ENCODE data around the gene POU2F2.
A peak's percentile ranks its signal among the peaks of the same experiment; 100 is the strongest.

POU2F2 gene

DNA sequence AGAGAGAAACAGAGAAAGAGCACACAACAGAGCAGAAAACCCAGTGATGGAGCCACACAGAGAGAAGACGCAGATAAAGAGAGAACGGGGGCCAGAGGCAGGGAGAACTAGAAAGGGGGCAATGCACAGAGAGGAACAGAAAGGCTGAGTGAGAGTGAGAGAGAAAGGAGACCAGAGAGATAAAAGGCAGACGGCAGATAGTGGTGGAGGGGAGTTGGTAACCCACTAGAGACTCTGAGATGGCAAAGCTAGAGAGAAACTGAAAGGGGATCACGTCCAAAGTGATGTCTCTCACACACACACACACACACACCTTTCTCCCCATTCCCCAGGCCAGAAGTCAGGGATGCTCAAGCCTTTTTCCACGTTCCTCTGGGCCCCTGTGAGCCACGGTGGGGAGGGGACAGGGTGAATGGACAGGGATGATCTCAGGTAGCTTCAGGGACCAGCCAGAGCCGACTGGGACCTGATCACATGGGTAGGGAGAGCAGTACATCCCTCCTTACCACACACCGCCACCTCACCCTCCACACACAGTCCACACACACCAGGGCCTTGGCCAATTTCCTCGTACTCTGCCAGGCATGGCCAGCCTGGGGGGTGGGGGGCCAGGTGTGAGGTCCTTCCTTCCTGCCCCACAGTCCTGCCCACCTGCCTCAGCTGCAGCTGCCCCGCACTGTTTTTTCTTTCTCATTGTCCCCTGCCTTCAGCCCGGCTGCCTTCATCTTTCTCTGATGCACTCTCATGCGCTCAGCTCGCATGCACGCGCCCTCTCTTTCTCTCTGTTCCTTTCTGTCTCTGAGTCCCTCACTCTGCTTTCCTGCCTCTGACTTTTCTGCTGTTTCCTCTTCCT, 22.5 kb upstream of the POU2F2 start:
- DNase-seq = no peak

DNA sequence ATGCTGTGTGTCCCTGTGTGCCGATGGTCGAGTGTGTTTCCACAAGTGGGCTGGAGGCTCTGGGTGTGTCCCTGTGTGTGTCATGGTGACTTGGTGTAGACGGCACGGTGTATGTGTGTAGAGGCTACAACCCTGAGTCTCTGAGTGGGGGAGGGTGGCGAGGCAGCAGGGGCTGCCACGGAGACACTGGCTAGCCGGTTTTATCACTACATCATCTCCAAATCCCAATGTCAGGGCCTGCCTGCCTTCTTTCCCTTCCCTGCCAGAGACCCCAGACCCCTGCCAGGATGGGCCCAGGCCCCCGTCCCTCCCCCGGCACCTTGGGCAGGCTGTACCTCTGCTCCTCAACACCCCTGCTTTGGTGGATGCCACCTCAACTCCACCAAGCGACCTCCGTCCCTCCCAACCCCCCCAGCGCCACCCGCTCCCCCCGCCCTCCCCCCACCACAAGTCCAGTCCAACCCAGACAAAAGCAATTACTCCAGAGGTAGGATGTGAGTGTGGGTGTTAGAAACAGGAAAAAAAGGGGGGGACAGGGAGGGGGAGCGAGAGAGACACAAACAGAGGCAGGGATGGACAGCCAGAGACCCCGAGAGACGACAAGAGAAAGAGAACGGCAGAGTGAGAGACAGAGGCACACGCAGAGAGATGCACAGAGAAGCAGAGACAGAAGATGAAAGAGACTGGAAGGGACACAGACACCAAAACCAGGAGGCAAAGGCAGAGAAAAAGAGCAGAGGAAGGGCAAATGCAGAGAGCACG, 21.6 kb upstream of the POU2F2 start:
- no peak for DNase-seq

DNA sequence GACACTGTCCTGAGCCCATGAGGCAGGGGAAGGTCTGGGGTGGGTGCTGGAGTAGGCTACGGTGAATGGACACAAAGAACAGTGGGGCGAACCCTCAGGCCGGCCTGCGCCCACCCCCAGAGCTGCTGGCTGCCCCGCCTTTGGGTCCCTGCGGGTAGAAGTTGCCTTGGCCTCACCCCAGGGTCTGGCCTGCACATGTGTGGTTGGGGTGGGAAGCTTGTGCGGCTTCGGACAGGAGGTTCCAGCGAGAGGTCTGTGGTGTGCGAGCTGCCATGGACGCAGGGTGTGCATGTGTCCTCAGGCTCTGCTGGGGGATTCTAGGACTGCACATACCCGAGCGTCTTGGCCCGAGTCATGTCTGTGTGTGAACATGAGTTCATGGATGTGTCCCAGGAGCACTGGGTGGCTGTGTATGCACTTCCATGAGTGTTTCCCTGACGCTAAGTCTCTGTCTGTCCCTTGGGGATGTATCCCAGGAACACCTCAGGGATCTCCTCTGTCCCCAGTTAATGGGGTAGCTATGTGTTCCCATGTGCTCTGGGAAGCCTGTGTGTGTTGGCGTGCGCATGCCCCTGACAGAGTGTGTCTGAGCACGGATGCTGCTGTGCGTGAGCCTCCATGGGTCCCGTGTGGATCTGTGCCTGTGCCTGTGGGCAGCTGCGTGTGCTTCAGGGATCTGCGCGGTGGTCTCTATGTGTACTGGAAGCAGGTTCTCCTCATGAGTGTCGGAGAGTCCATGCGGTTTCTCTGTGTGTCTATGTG, 20.8 kb upstream of the POU2F2 start:
- no peak for DNase-seq

DNA sequence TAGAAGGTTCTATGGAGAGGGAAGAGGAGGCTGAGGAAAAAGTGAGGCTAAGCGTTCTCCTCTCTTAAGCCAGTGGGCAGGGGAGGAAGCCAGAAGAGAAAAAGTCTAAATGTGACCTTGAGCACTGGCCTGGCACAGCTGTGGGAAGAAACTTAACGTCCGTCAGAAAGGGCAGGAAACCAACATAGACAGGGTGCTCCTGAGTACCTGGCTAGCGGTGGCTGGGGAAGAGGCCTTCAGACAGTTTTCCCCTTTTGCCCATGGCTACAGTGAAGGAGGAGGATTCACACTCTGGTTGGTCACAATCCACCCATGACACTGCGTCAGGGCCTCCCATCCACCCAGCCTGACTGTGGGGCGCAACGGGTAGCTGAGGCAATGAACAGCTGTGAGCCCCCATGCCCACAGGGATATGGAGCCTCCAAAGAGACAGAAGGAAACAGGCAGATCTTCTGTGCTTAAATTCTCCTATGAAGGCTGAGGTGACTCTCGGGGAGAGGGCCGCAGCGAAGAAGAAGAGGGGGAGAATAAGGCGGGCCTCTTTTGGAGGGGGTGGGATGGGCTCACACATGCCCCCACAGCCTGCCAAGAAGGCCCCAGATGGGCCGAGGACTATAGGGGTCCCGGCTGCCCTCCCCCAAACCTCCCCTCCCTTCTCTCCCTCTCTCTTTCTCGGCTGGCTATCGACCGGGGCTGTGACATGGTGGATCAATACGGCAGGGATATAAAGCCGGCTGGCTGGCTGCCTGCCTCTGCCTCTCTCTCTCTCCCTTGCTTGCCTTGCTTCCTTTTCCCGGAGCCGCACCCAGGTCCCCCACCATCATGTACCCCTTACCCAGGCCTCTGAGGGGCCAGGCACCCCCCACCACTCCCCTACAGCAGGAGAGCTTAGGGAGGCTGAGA, 19.8 kb upstream of the POU2F2 start:
- no peak for DNase-seq

DNA sequence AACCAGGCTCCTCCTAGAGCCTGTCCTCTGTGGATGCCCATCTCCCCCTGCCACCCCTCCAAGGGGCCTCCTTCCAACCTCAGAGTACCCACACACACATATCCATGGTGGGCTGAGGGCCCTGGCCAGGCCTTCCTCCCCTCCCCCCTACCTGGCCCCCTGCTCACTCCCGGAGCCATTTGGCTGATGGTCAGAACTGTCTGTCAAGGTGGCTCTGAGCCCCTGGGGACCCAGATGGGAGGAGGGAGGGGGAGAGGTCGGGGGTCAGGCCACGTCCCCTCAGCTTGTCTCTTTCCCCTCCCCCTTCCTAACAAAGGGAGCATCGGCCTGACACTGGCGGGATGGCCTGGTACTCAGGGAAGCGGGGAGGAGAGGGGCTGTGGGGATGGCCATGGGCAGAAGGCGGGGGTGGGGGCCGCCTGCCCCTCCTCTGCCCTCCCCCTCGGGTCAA, 18.7 kb upstream of the POU2F2 start:
- DNase-seq = no peak

DNA sequence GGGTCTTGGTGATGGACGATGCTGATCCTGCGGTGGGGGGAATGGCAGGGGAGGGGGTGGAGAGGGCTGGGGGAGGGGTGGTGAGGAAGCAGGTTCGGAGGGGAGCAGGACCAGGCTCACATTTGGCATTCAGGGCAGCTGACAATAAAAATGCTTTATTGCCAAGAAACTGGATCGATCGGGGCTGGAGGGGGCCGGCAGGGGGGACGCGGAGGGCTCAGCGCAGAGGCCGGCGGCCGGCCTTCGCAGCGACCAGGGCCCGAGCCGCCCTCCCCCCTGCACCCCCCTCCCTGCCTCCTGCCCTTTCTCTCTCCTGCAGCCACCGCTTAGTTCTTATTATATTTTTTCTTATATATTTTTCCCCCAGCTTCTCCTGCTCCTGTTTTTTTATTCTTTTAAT, 18.1 kb upstream of the POU2F2 start:
- no peak for DNase-seq

DNA sequence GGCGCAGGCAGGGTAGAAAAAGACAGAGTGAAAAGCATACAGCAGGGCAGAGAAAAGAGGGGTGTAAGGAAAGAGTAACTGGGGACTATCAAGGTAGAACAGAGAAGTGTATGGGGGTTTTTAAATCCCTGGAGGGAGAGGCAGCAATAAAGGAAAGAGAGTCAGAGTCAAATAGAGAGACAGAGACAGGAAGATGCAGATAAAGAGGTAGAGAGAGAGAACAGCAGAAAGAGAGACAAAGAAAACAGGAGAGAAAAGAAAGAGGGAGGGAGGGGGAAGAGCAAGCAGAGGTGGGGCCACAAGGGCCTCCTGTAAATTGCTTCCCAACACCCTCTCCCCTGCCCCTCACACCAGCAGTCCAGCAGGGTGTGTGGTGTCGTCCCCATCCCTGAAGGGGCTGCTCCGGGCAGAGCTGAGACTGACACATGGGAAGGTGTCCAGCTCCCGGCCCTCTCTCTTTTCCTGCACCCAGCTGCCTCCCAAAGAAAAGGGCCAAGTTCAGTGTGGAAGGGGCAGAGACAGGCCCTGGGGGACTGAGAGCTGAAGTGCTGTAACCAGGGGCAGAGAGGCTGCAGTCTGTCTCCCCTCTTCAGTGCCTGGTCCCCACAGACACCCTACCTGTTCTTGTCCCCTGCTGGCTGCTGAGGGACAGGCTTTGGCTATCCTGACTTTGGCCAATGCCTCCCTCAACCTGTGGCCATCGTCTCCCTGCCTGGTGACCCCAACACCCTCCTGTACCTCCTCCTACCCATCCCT, 17.4 kb upstream of the POU2F2 start:
- no peak for DNase-seq

DNA sequence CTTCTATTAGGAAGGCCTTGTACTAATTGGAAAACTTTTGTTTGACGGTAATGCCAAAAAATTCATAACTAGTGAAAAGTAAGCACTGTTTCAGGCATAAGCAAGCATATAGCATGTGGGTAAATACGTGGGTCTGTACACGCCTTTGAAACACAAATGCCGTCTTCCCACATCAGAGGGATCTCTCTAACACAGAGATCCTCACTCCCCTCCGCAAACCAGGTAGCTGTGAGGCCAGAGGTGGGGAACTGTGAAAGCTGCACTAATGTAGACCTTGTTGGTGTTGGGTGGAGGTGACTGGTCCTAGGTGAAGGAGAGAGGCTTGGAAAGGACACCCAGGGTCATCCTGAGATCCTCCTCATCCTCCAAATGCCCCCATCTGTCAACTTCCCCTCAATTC, 16.0 kb upstream of the POU2F2 start:
- DNase-seq = no peak

DNA sequence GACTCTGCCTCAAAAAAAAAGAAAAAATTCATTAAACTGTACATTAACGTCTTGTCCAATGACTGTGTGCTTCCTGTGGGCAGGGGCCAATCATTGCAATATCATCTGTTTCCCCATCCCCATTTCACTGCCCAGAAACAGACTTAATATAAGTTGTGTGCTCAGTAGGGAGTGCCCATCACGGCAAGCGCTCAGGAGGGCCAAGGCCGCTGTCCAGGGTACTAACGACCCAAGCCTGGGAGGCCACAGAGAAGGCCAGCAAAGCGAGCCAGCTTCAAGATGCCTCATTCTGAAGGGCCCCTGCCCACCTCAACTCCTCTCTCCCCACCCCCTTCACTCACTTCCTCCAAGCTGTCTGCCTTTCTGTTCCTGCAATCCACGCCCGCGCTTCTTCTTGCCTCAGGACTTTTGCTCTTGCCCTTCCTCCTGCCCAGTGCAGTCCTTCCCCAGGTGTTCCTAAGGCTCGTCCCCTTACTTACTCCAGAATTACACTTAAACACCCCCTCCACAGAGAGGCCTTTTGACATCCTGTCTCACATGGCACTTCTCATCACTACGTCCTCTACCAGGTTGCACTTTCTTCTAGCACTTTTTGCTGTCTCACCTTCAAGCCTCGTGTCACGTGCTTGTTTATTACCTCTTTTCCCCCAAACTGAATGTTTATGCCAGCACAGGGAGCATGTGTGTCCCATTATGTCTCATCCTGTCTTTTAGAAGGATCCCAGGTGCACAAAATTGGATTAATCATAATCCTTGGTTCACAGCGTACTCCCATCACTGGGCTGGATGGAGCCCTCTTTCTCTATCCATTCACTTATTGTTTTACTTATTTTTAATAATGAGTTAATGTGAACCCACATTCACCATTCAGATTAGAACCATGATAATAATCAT, 11.3 kb upstream of the POU2F2 start:
- no peak for DNase-seq

DNA sequence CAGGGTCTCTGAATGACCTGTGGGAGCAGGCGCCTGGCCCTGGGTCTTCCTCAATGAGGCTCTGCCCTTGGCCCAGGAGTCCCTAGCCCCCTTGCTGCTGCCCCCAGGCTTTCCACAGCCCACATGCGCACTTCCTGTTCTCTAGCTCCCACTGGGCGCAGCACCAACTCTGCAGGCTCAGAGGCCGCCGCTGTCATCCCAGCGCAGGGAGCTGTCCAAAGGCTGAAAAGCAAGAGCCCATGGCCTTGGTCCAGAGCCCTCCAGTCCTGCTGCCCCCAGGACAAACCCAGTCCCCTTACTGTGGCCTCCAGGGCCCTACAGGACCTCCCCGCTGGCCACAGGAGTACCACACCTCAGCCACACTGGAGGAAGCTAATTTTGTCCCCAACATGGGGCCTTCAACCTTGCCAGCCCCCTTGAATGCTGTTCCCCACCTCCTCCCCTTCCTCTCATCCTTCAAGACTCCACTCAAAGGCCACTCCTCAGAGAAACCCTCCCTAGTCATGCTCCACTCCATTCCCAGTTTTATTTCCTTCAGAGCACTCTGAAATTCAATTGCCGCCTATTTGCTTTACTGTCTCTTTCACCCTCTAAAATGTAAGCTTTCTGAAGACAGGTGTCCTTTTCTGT, 8.0 kb upstream of the POU2F2 start:
- no peak for DNase-seq

DNA sequence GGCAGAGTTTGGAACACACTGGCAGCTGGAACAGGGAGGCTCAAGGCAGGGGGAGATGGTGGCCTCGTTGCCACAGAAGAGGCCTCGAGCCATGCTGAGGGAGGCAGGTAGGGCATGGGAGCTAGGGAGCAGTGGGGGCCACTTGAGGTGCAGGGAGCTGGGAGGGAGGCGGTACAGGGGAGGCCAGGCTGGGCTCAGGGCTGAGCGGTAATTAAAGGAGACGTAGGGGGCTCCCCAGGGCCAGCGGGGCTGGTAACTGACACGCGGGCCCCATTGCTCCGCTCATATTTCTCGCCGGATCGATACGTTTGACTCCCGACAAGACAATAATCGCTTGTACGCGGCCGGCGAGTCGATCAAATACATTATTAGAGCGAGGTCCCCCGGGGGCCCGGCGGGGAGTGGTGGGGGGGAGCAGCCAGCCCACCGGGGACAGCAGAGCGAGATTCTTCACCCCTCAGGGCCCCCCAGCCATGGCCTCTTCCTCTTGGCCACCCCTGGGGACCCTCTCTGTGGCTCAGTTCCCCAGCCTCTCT, 2.4 kb upstream of the POU2F2 start:
- no peak for DNase-seq

DNA sequence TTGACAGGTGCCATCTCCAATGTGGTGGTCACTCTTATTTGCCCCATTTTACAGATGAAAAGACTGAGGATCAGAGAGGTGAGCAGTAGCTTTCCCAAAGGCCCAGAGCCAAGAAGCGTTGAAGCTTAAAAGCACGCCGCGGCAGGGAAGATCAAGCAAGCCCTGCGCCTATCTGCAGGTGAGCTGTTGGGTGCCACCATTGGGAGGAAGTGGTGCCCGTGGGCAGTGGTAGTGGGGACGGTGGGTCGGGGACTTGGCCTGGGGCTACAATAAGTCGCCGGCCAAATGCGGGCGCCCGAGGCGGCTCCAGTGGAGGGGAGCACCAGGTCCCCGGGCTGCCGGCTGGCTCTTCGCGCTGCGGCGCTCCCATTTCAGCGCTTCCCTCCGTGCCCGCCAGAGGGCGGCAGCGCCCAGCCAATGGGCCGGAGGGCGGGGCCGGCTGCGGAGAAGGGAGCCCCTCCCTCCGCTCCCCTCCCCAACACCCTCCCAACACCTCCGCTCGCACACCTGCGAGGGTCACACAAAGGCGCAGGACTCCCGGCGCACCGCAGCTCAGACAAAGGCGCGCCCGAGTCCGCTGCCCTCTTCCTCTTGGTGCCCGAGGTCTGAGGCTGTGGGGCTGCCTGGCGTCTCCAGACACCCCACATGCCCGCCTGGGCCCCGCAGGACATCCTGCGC, 744 bp upstream of the POU2F2 start:
- DNase-seq = peak; percentile 32

DNA sequence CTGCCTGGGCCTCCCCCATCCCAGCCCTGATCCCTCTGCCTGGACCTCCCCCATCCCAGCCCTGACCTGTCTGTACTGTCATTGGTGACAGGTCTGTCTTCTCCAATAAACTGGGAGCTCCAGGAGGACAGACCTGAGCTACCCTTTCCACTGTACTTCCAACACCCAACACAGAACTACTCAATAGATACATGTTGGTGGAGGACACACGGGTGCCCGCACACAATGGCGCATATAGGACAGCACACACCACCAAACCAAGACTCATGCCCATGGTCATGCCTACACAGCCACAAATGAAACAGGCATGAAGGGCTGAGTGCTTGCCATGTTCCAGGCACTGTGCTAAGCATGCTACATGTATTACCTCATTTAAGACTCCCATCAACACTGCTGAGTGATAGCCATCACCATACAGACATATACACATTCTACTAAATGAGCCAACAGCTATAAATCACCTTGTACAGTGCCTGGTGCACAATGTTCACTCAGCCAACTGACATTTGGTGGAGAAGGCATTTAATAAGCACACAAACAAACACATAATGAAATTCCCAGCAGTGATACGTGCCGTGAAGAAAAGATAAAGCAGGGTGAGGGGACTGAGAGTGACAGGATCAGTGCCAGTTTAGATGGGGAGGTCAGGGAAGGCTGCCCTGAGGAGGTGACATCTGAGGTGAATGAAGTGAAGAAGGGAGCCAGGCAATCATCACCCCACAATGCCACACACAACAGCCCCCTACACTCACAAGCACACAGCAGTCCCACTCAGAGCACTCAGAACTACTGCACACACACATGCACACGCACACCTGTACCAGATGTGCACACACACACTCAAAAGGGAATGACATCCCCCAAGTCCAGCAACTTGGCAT, 857 bp downstream of the POU2F2 start:
- DNase-seq = no peak

DNA sequence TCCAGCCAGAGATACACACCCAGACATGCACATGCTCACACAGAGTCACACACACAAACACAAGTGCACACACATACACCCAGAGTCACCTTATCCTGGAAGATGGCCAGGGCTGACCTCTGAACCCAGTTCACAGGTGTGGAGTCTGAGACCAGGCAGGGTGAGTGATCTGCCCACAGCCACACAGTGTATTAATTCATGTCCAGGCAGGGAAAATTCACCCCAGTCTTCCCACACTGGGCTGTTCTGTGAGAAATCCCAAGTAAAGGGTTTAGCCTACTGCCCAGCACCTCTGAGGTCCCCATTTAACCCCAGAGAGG, 2.0 kb downstream of the POU2F2 start:
- DNase-seq = no peak

DNA sequence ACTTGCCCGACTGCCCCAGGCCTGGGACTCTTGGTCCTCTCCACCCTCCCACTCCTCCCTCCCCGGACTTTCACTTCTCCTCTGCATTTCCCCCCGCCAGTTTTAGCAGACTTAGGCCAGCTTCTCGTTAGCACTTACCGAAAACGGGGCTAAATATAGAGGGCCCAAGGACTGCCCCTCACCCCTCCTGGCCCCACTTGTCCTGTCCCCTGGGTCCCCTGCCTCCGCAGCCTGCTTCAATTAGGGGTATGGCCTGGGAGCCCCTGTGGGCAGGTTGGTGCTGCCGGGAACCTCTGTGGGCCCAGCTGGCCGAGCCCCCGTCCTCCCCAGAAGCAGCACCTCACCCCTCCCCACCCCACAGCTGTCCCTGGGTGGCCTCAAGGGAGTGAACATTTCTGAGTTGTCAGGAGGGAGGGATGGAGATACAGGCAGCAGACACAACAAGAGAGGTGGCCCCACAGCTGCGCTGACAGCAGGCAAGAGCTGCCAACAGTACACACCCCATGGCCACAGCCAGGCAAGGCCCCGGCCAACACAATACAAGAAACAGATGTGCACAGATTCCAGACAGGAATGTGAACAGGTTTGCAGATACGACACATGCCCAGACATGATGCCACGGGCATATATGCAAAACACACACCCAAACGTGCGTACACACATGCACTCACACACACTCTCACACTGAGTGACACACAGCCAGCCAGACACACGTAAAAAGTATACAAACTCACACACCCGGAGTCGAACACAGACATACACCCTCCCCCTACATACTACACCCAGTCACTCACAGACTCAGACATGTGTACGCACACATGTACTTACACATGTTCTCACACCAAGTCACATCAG, 2.6 kb downstream of the POU2F2 start:
- peak; percentile 81 for DNase-seq

DNA sequence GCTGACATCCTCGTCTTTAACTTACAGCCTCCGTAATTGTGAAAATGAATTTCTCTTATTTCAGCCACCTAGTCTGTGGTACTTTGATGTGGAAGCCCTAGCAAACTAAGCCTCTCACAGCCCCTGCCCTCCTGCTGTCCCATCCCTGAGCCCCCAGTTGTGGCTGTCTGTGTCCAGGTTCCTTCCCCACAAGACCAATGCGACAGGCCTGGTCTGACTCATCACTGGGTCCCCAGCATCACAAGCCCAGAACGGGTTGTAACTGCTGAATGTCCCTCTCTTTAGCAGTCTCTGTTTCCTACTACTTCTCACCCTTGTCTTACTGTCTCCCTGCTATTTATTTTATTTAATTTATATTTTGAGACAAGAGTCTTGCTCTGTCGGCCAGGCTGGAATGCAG, 5.7 kb downstream of the POU2F2 start:
- DNase-seq = no peak

DNA sequence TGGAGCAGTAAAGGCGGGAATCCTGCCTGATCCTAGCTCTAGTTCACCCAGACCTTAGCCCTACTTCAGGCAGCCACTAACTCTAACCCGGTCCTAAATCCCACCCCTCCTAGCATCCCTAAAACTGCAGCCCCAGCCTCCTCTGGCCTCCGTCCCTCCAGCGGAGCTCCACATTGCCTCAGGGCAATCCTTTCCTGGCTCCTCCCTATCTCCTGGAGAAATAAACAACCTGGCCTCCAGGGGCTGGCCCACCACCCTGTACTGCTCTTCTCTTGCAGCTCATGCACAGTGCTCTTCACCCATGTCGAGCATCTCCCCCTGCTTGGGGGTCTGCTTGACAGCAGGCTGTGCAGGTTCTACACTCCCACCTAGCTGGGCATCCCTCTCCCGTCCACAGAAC, 6.7 kb downstream of the POU2F2 start:
- DNase-seq = no peak
